Left ventricle myocardium superior (tissue), 1 donor: ENCODE measurements around the gene TNFRSF1B. TPM values are rescaled to one million over a fixed set of nuclear protein-coding genes. Genes with fewer than 3 reads are reported as not detected.
"Not testable (repeated sequence)": the region's sequence is repeated elsewhere in the genome, so short reads cannot be mapped to it uniquely, and the experiment has no call there.

Experiments used
- ATAC-seq: fragments of 200-7000 bp; cut with Tn5 transposase; one replicate; pipeline ENCODE4 v1.9.1; 2020; ENCODE audit warnings: mild to moderate bottlenecking, moderate library complexity
- DNase-seq: peaks from one replicate; pipeline ENCODE4 v3.0.0-alpha.2; 2020
- intact Hi-C: fragments of 100-400 bp; cut with micrococcal nuclease; formaldehyde crosslinking; loops from one replicate; pipeline ENCODE4 v1.11.0; 2022
- total RNA-seq: library from RNA; stranded (reverse); fragmentation: NEBNext Ultra II Directional; extraction: Animal tissue kit (Norgen Biotek cat#: 25700); gene quantifications from one replicate; pipeline ENCODE4 v1.2.1, GENCODE V29; 2021
- donor health status: DM: no; HTN: yes; CAD: no; lungs with severe emphysema.

Gene TNFRSF1B
- total RNA-seq, 1 donor from 2014 or later: 13.0 TPM

GRCh38 chr1:12203216-12204007 is 36.6 kb downstream of the TNFRSF1B start:
- no peak for ATAC-seq
- intact Hi-C loops: no loop called here
- no peak for DNase-seq

DNA sequence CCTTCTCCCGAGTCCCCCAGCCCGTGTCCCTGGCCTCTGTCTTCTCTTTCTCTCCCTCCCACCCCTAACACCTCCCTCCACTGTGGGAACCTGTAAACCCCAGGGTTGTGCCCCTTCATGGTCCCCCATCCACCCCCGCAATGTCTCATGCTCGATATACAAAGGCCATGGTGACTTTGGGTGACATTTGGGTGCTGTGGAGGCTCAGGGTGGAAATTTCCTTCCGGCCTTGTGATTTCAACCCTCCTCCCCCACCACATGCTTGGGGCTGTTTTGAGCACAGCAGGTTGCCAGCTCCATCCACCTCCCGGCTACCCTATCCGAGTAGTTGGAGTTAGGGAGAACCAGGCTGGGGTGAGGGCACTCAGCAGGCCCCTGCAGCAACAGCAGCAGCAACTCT is 37.3 kb downstream of the TNFRSF1B start:
- ATAC-seq: no peak
- intact Hi-C loops: no loop called here
- DNase-seq: no peak

DNA sequence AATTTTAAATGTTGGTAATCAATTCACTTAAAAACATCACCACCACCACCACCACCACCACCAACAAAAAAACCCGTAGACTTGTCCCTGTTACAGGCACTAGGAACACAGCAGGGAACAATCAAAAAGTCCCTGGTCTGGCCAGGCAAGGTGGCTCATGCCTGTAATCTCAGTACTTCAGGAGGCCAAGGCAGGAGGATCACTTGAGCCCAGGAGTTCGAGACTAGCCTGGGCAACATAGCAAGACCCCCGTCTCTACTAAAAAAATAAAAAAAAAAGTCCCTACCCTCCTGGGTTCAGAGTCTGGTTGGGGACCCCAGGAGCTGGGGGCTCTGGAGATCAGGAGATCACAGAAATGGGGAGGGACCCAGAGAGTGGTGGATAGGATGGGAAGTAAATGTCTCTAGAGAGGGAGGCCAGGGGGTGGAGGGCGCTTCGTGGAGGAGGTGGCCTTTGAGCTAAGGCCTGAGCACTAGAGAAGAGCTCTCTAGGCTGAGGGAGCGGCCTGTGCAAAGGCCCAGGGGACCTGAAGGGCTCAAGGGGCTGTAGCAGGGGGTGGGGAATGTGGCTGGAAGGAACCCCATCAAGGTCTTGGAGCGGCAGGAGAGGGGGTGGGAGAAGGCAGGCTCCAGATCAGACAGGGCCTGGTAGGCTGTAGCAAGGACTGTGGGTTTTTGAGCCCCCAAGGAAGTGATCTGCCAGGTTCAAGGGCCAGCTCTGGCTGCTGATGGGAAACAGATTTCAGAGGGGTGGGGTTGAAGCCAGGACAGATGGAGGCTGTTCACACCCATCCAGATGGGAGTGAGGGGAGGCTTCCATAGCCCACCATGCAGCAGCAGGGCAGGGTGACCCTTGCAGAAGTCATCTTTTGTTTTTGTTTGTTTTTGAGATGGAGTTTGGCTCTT is 38.2 kb downstream of the TNFRSF1B start:
- ATAC-seq: no peak
- intact Hi-C loops: no loop called here
- DNase-seq: no peak

- intact Hi-C loops: no loop called here
- ATAC-seq (no peak), DNase-seq (no peak)
Observed at GRCh38 chr1:12206238-12206637, 39.4 kb downstream of the TNFRSF1B start.

GRCh38 chr1:12206792-12207424 is 40.1 kb downstream of the TNFRSF1B start:
- no peak for ATAC-seq
- intact Hi-C loops: no loop called here
- no peak for DNase-seq

DNA sequence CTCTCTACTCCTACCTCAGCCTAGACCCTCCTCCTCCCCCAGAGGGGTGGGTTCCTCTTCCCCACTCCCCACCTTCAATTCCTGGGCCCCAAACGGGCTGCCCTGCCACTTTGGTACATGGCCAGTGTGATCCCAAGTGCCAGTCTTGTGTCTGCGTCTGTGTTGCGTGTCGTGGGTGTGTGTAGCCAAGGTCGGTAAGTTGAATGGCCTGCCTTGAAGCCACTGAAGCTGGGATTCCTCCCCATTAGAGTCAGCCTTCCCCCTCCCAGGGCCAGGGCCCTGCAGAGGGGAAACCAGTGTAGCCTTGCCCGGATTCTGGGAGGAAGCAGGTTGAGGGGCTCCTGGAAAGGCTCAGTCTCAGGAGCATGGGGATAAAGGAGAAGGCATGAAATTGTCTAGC is 41.5 kb downstream of the TNFRSF1B start:
- ATAC-seq (no peak), DNase-seq (no peak)
- intact Hi-C loops: loop anchor here (2.0 kb wide), 1 partner anchor 83 kb away; no protein-coding TSS in a partner anchor

- ATAC-seq: peak; percentile 92
- peak; percentile 92 for DNase-seq
- intact Hi-C loops: loop anchor here (2.0 kb wide), 1 partner anchor 84 kb away; no protein-coding TSS in a partner anchor
Observed at GRCh38 chr1:12208764-12209494, 42.1 kb downstream of the TNFRSF1B start.

GRCh38 chr1:12209495-12209832 is 42.7 kb downstream of the TNFRSF1B start:
- intact Hi-C loops: loop anchor here (2.0 kb wide), 1 partner anchor 85 kb away; no protein-coding TSS in a partner anchor
- no peak for DNase-seq
- peak; percentile 13 for ATAC-seq

GRCh38 chr1:12215118-12215961 is 48.5 kb downstream of the TNFRSF1B start:
- DNase-seq (no peak), ATAC-seq (no peak)
- intact Hi-C loops: no loop called here

DNA sequence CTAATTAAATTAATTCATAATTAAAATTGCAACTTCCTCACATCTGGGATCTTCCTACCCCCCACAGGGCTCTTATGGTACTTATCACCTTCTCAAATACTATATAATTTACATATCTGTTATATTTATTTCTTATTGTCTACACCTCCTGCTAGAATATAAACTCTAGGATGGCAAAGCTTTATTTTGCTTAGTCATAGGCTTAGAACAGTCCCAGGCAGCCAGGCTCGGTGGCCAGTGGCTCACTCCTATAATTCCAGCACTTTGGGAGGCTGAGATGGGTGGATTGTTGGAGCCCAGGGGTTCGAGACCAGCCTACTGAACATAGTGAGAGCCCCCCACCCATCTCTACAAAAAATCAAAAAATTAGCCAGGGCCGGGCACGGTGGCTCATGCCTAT is 53.0 kb downstream of the TNFRSF1B start:
- ATAC-seq: no peak
- intact Hi-C loops: no loop called here
- DNase-seq: no peak

GRCh38 chr1:12220890-12221289 is 54.1 kb downstream of the TNFRSF1B start:
- intact Hi-C loops: no loop called here
- no peak for DNase-seq
- ATAC-seq: no peak

- DNase-seq, ATAC-seq, intact Hi-C loops: not testable (repeated sequence)
Observed at GRCh38 chr1:12222700-12223099, 55.9 kb downstream of the TNFRSF1B start.

- ATAC-seq, DNase-seq, intact Hi-C loops: not testable (repeated sequence)
Observed at GRCh38 chr1:12224092-12224491, 57.3 kb downstream of the TNFRSF1B start.

DNA sequence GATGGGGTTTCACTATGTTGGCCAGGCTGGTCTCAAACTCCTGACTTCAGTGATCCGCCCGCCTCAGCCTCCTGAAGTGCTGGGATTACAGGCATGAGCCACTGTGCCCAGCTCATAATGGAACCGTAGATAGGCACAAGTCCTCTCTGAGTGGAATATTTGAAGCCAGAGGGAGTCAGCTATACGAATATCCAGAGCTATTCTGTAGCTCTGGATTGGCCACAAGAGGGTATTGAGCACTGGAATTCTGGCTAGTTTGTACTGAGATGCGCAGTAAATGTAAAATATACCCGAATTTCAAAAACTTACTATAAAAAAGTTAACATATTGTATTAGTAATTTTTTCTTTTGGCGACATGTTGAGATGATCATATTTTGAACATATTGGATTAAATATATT is 62.2 kb downstream of the TNFRSF1B start:
- intact Hi-C loops: no loop called here
- no peak for ATAC-seq
- DNase-seq: no peak

- peak; percentile 2 for ATAC-seq
- no peak for DNase-seq
- intact Hi-C loops: no loop called here
Observed at GRCh38 chr1:12229386-12229834, 62.6 kb downstream of the TNFRSF1B start.

GRCh38 chr1:12229835-12230548 is 63.2 kb downstream of the TNFRSF1B start, which contains the start of gene VPS13D:
Gene VPS13D, plus strand, starts transcription at chr1:12230030. Its CDS starts 4,237 bp downstream, at chr1:12234267.
- ATAC-seq: peak; percentile 84
- intact Hi-C loops: no loop called here
- peak; percentile 94 for DNase-seq

DNA sequence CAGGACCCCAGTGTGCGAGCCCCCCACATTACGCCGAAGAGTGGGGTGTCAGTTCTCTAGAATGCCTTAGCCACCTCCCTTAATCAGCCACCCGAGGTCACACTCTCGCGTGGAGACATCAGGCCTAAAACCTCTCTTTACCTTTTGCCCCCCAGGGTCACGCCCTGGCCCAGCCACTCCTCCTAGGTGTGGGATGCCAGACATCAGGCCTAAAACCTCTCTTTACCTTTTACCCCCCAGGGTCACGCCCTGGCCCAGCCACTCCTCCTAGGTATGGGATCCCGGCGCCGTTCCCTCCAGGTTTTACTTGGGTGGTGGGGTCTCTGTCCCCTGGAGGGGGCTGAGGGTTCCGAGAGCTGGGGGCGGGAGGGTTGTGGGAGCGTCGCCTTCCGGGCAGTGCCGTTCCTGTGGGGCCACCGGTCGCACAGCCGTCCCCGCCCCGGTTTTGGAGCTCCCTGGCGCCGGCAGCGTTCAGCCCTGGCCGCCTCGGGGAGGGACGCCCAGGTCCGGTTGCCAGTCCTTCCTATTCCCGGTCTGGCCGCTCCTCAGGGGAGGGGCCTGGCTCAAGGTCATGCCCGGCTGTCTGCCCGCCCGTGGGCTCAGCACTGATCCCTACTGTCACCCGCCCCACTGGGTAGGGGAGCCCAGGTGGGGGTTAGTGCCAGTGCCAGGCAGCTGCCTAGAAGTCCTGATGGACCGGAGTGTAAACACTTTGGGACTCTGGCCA is 63.9 kb downstream of the TNFRSF1B start:
- peak; percentile 79 for DNase-seq
- peak; percentile 86 for ATAC-seq
- intact Hi-C loops: no loop called here
